Suprapubic skin (tissue), 4 donors: ENCODE measurements around the gene IGF2BP3.

Experiments used
- EP300 ChIP-seq: sonication (generic); formaldehyde crosslinking; IDR thresholded peaks from one replicate; pipeline ENCODE4 v1.6.1; 2017; ENCODE audit warnings: antibody characterized with exemption
- POLR2A ChIP-seq, 2 donors: fragments of 450-650 bp; IDR thresholded peaks; one replicate each; pipeline ENCODE4 v1.6.1; 2017; ENCODE audit warnings: antibody characterized with exemption in 2 of 2, mild to moderate bottlenecking in 2 of 2, moderate library complexity in 2 of 2
- POLR2AphosphoS5 ChIP-seq, 3 donors: sonication (generic); formaldehyde crosslinking; IDR thresholded peaks; one replicate each; pipeline ENCODE4 v1.6.1; 2017; ENCODE audit warnings: antibody characterized with exemption in 3 of 3
- TF ChIP-seq, protein P1 (sequence below), 2 donors: fragments of 200-600 bp in 1 of 2; fragments of 450-650 bp in 1 of 2; sonication (generic) in 1 of 2; IDR thresholded peaks; one replicate each; pipeline ENCODE4 v1.5.1; 2016 to 2019; ENCODE audit warnings: antibody characterized with exemption in 2 of 2, mild to moderate bottlenecking in 1 of 2, moderate library complexity in 1 of 2

DNA sequence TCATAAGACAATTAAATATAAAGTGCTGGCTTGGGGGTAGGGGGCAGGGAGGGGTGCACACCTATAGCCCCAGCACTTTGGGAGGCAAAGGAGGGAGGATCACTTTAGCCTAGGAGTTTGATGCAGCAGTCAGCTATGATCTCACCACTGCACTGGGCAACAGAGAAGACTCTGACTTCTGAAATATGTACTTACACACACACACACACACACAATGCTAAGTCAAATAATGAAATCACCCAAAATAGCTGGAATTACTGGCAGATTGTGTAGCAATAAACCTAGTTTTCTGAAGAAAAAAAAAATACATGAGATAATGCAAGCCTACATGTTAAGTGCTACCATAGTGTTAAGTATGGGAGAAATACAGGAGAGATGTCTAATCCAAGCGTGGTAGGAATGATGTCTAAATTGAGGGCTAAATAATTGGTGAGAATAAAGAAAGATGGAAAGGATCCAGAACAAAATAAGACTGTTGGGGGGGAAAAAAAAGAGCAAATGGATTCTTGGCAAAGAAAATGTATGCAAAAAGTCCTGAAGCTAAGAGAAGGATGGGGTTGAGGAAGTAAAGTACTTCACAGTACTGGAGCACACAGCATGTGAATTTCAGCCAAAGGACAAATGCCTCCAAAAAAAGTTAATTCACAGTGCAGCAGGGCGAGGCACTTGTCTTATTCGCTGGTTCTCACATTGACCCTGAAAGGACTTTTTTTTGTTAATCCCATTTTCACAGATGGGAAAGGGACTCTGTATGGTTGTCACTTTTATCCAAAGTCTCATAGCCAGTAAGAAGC, 73.9 kb downstream of the IGF2BP3 start:
- TF ChIP-seq, protein P1, sequence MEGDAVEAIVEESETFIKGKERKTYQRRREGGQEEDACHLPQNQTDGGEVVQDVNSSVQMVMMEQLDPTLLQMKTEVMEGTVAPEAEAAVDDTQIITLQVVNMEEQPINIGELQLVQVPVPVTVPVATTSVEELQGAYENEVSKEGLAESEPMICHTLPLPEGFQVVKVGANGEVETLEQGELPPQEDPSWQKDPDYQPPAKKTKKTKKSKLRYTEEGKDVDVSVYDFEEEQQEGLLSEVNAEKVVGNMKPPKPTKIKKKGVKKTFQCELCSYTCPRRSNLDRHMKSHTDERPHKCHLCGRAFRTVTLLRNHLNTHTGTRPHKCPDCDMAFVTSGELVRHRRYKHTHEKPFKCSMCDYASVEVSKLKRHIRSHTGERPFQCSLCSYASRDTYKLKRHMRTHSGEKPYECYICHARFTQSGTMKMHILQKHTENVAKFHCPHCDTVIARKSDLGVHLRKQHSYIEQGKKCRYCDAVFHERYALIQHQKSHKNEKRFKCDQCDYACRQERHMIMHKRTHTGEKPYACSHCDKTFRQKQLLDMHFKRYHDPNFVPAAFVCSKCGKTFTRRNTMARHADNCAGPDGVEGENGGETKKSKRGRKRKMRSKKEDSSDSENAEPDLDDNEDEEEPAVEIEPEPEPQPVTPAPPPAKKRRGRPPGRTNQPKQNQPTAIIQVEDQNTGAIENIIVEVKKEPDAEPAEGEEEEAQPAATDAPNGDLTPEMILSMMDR (IDR thresholded peaks at IDR 0.05), result no peak
- TF ChIP-seq POLR2A (IDR thresholded peaks at IDR 0.05), result no peak
- TF ChIP-seq EP300, result no peak
- TF ChIP-seq POLR2AphosphoS5 (IDR thresholded peaks at IDR 0.05), result no peak
